HL-60/S4 treated with retinoic acid at 250 ng/mL for 4 days and 3 days (cell line): ENCODE results near the gene BAHCC1.

Experiments used
- in situ Hi-C: fragments of 300-500 bp; cut with MboI; formaldehyde crosslinking; loops from 2 replicates; pipeline ENCODE4 v1.7.0; 2022; ENCODE audit warnings: low sequenced_read_pairs

The BAHCC1 gene

DNA sequence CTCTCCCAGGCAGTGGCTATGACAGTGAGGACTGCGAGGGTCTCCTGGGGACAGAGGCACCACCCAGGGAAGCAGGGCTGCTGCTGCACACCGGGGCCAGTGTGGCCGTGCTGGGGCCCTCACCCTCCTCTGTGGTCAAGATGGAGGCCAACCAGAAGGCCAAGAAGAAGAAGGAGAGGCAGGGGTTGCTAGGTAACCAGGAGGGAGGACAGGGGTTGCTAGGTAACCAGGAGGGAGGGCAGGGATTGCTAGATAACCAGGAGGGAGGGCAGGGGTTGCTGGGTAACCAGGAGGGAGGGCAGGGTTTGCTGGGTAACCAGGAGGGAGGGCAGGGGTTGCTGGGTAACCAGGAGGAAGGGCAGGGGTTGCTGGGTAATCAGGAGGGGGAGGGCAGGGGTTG, 62.1 kb downstream of the BAHCC1 start:
- in situ Hi-C loops = no loop called here

DNA sequence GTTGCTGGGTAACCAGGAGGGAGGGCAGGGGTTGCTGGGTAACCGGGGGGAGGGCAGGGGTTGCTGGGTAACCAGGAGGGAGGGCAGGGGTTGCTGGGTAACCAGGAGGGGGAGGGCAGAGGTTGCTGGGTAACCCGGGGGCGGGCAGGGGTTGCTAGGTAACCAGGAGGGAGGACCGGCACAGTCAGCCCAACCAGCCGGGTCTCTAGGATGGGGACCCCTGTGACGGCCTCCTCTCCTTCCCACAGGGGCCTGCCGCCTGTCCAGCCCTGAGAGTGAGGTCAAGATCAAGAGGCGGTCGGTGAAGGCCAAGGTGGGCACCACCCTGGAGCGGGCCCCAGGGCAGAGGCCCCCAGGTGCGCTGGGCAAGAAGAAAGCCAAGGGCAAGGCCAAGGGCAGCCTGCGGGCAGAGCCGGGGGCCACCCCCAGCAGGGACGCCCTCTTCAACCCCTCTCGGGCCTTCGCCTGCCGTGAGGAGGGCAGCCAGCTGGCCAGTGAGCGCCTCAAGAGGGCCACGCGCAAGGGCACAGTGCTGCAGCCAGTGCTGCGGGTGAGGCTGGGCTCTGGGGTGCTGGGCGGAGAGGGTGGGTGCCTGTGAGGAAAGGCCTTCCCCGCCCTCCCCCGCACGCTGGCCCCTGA, 62.8 kb downstream of the BAHCC1 start:
- in situ Hi-C loops = no loop called here

DNA sequence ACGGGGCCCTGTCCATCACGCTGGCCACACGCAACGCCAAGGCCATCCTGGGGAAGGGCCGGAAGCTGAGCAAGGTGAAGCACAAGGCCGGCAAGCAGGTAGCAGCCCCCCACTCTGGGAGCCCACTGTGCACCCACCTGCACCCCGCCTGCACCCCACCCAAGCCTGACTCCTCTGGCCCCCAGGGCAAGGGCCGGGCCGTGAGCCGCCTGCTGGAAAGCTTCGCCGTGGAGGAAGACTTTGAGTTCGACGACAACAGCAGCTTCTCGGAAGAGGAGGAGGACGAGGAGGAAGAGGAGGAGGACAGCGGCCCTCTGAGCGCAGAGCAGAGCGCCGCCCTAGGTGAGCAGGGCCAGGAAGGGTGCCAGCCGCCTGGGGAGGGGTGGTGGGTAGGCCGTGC, 63.4 kb downstream of the BAHCC1 start:
- in situ Hi-C loops = no loop called here

DNA sequence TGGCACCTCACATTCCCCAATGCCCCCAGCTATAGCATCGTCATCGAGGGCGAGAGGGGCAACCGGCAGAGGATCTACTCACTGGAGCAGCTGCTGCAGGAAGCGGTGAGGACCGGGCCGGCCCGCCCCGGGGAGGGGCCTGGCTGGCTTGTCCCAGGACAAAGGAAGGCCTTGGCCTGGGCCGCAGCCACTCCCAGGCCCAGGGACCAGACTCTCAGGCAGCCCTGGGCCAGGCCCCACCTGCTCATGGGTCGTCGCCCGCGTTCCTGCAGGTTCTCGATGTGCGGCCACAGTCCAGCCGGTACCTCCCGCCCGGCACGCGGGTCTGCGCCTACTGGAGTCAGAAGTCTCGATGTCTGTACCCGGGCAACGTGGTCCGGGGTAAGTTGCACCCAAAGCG, 64.0 kb downstream of the BAHCC1 start:
- in situ Hi-C loops = no loop called here

DNA sequence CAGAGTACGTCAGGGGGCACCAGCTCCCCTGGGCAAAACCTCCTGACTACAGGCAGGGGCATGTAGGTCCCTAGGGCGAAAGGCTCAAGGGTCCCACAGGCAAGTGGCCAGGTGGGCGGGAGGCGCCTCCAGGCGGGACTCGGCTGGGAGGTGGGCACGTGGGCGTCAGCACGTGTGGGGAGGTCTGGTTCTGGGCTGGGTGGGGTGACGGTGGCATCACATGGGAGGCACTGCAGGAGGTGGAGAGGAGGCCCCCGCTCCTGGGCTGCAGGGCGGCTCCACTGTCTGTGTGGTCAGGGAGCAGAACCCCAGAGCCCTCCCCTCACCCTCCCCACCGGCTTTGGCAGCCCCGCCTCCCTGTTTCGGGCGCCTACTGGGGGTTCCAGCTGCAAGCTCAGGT, 64.6 kb downstream of the BAHCC1 start:
- in situ Hi-C loops = no loop called here

DNA sequence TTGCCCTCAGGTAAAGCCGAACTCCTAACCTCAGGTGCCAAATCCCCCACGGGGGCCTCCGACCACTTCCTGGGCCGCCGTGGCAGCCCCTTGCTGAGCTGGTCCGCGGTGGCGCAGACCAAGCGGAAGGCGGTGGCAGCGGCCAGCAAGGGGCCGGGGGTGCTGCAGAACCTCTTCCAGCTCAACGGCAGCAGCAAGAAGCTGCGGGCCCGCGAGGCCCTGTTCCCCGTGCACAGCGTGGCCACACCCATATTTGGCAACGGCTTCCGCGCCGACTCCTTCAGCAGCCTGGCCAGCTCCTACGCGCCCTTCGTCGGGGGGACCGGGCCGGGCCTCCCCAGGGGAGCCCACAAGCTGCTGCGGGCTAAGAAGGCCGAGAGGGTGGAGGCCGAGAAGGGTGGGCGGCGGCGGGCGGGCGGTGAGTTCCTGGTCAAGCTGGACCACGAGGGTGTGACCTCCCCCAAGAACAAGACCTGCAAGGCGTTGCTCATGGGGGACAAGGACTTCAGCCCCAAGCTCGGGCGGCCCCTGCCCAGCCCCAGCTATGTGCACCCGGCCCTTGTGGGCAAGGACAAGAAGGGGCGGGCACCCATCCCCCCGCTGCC, 65.7 kb downstream of the BAHCC1 start:
- in situ Hi-C loops = no loop called here

DNA sequence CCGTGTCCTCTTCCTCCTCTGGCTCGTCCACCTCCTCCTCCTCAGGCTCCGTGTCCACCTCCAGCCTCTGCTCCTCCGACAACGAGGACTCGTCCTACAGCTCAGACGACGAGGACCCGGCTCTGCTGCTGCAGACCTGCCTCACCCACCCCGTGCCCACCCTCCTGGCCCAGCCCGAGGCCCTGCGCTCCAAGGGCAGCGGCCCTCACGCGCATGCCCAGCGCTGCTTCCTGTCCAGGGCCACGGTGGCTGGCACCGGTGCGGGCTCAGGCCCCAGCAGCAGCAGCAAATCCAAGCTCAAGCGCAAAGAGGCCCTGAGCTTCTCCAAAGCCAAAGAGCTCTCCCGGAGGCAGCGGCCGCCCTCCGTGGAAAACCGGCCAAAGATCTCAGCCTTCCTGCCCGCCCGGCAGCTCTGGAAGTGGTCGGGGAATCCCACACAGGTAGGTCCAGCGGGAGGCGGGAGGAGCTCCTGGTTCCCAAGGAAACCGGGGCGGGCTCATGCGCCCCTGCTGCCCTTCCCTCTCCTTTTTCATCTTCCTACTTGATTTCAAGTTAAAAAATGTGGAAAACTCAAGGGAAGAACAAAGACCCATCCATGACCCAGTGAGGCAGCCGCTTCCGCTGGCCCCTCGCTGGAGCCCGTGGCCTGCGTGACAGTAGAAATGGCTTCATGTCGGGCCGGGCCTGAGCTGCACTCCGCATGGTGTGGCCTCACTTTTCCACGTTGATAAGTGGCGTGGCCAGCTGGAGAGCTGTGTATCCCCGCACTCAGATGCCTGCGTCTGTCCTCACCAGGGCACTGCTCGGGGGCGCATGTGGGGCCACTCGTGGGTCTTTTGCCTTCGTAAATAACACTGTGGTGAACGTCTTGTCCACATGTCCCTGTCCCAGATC, 66.6 kb downstream of the BAHCC1 start:
- in situ Hi-C loops = no loop called here

DNA sequence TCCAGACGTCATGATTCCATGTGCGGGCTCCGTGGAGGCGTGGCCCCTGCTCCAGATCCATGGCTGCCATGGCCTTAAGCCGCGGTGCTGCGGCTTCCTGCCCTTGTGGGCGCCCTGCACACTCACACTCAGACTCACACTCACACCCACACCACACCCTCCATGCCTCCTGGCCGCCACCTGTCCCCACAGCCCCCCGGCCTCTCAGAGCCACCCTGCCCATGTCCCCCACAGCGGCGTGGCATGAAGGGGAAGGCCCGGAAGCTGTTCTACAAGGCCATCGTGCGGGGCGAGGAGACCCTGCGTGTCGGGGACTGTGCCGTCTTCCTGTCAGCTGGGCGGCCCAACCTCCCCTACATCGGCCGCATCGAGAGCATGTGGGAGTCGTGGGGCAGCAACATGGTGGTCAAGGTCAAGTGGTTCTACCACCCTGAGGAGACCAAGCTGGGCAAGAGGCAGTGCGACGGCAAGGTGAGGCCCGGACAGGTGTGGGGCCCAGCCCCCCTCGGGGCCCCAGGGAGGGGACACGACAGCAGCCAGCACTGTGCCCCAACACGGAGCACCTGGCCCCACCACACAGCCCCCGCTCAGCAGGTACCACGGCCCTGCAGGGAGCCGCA, 67.4 kb downstream of the BAHCC1 start:
- in situ Hi-C loops = no loop called here

DNA sequence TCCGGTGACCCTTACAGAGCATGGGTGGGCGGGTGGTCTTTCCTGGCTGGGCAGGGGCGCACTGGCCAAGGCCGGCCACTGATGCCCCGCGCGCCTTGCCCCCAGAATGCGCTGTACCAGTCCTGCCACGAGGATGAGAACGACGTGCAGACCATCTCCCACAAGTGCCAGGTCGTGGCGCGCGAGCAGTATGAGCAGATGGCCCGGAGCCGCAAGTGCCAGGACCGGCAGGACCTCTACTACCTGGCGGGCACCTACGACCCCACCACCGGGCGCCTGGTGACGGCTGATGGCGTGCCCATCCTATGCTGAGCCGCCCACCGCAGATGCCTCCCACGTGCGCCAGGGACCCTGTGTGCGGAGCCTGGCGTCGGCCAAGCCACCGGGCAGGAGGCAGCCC, 68.2 kb downstream of the BAHCC1 start:
- in situ Hi-C loops = no loop called here

DNA sequence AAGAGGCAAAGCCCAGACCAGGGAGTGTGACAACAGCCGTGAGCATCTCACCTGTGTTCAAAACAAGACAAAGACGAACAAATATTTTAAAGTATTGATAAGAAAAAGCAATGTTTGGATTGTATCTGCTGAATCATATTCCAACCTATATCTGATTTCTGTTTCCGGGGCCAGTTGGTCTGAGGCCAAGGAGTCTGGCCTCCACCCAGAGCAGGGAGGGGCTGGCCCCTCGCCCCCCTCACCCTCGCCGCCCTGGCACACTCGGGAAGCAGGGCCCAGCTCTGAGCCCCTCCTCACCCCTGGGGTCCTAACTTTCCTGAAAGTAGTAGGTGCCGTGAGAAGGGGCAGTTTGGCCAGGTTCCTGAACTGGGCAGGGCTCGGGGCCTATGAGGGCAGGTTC, 69.3 kb downstream of the BAHCC1 start:
- in situ Hi-C loops = no loop called here

DNA sequence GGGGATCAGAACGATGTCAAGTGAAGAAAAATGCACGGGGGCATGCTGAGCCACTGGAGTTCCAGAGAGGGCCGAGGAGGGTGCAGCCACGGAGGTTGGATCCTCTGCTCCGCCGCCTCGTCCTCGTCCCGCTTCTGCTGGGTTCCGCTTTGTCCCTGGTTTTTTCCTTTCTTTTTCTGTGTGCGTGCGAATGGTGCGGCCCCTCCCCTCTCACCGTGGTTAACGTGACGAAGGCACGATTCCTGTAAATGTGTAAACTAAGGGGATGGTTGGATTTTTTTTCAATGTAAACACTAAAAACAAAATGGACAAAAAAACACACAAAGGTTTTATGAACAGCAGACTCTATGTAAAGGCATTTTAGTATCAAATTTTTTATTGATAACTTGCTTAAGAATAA, 70.7 kb downstream of the BAHCC1 start:
- in situ Hi-C loops = no loop called here

DNA sequence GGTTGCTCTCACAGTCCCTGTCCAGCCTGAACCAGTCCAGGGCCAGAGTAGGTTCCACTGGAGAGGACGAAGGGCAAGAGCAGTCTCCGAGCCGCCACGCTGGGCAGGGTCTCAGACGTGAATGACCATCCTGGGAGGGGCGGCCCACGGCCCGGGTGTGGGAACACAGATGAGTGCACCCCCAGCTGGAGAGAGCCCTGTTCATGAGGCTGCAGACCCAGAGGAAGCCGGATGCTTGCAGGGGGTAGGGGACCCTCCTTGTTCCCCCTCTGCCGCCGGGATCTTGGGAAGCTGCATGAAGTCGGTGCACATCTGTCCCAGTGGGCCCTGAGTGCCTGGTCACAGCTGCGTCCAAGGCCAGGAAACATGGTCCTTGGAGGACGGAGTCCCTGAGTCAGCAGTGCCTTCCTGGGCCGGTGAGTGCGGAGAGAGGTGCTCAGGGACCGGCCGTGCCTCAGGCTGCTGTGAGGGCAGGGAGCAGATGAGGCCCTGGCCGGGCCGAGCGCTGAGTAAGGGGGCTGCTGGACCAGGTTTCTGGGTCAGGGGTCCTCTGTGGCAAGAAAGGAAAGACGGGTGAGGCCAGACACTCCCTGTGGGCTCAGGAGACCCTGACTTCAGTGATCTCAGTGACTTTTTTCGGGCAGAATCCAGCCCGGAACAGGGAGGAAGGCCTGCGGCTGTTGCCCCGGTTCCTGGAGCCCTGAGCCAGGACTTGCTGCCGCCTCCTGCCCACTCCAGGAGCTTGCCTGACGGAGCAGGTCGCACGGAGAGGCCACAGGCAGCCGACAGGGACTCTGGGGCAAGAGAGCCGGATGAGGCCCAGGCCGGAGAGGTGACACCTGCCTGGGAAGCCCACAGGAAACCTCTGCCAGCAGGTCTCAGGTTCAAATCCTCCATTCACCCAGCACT, 71.6 kb downstream of the BAHCC1 start:
- in situ Hi-C loops = no loop called here

DNA sequence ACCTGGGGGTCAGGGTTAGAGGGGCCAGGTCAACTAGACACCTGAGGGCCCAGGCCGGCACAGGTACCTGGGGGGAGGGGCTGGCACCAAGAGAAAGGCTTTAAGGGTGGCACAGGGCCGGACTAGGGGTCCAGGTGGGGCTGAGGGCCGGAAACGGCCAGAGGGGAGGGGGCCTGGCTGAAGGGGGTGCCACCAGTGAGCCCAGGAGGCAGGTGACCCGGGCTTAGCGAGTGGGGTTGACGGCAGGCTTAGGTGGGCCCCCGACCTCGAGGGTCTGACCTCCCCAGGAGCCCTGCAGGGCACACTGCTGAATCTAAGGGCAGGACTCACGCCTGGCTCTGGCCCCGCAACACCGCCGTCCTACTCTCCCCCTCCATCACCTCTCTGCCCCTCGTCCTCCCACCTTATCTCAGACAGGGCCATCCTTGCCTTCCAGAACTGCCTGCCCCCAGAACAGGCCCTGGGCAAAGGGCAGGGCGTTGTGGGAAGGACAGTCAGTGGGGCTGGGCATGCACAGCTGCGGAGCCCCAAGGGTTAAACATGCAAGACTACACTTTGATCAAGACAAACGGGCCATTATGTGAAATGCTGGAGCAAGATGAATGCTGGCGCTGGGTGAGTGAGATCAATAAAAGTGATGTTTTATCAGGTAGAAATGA, 73.0 kb downstream of the BAHCC1 start:
- in situ Hi-C loops = no loop called here

DNA sequence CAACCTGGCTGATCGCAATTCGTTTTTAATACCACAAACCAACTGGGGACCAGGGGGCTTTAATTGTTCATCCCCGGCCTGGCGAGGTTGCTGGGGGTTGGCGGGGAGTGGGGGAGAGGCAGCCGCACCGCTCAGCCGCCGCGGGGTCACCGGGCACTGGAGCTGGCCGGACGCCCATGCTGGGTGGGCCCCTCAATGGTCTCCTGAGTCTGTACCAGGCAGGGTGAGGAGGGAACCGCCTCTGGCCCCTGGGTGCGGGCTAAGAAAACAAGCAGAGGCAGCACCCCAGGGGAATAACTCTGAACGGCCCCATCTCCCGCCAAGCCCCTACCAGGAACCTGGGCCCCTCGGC, 73.5 kb downstream of the BAHCC1 start:
- in situ Hi-C loops = no loop called here

DNA sequence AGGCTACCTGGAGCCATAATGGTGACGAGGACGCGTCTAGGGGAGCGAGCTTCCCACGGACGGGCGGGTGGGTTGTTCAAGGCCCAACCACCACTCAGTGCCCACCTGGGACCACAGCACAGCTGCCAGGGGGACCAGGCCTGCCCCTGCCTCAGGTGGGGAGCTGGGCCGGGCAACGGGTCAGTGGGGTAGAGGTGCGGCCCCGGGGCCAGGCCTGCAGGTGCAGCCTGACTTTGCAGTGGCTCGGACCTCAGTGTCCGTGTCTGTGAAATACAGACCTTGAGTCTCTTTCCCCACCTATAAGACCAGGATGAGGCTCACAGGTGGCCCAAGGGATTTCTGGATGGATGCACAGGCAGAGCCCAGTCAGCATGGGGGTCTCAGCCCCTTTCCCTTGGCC, 74.0 kb downstream of the BAHCC1 start:
- in situ Hi-C loops = no loop called here

DNA sequence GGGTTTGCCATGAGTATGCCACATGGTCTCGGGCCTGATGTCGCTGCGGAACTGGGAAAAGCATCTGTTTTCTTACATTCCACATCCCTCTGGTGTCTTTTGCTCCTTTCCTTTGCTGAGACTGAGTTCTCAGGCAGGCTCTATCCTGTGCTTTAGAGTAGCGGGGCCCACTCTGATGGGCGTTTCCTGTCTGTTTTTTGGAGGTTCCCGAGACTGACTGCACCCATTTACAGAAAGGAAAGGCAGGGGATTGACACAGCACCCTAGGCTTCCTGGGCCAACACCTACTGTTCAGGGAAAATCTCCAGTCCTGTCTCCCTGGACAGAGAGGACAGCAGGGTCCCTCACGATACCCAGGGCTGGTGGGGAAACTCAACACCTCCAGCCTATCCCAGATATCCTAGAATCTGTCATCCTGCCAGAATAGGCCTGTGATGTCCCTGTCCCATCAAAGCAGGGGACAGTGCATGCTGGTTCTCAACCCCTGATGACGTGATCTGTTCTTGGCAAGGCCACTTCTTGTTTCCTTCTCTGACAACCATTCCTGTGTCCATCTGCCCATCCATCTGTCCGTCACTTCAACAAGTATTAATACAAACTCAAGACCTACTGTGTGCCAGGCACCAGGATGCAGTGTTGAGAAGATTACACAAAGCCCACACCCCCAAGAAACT, 75.2 kb downstream of the BAHCC1 start:
- in situ Hi-C loops = no loop called here

DNA sequence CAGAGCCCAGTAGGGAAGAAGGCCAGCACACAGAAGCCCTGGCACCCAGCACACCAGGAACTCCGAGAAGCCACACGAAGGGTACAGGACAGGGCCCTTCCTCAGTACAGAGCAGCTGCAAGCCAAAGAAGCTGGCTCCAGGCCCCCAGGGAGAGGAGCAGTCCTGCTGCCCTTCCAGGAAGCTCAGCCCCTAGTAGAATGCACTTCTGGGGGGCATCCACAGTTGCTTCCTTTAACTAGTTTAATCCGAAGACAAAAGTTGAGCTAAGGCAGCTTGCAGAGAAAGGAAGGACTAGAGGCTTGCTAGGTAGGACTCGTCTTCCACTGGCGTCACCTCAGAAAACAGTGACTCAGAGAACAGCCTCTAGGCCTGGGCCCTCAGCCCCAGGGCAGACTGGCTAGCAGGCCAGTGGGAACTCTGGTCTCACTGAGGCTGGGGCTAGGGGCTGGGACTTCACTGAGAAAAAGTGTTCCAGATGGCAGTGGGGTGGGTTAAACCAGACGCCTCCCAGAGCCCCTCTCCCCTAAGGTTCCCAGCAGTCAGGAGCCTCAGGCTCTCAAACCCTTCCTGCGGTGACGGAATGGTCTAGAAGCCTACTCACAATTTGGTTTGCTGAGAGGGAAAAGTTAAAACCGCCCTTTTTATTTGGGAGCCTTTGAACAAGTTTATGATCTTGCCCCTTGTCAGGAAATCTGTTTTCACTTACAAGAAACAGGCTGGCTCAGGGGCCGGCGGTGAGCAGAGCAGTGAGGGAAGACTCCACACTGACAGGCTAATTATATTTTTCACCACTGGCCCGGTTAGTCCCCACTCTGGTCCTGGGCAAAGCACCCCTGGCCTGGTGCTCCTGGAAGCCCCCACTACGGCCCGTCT, 75.9 kb downstream of the BAHCC1 start:
- in situ Hi-C loops = no loop called here

DNA sequence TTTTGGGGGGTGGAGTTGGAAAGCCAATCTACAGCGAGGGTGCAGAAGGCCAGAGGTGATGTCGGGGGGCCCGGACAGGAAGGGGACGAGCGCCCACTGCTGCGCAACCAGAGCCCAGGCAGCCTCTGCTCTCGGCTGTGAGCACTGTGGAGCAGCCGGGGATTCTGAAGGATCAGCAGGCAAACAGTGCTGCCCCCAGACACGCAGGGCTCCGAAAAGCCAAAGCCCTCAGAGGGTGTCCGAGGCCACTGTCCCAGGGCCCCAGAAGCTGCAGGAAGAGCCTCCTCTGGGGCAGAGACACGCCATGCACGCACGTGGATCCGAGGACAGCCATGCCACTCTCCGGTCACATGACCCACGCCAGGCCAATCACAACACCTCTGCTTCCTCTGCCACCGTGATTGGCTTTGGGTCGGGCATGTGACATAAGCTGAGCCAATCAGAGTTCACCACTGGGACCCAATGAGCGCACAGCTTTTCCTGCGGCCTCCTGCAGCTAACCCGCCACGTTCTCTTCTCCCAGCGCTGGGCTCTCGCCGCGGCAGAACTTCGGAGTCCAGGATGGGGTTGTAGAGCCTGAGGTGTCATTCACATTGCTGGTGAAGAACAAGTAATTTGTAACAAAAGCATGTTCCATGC, 76.7 kb downstream of the BAHCC1 start:
- in situ Hi-C loops = no loop called here
